GM23338 (cell line): ENCODE measurements around the gene CYB561D1. TPM values are rescaled to one million over a fixed set of nuclear protein-coding genes. Genes with fewer than 3 reads are reported as not detected.

Experiments used
- ATAC-seq: fragments of 200-7000 bp; cut with Tn5 transposase; 3 replicates; pipeline ENCODE4 v1.9.1; 2020
- DNase-seq: peaks from one replicate; pipeline ENCODE4 v3.0.0-alpha.2; 2015; ENCODE audit warnings: low spot score
- H2AFZ ChIP-seq: fragments of 200-600 bp; sonication (generic); 2 replicates; pipeline ENCODE4 v1.8.0; 2016; ENCODE audit warnings: antibody characterized with exemption, mild to moderate bottlenecking, moderate library complexity
- H3F3A ChIP-seq: fragments of 200-600 bp; sonication (generic); replicated peaks from 2 replicates; pipeline ENCODE4 v1.8.0; 2017; ENCODE audit warnings: antibody characterized with exemption, mixed run types, low read depth
- H3K27ac ChIP-seq: fragments of 200-600 bp; sonication (generic); 2 replicates; pipeline ENCODE4 v1.6.1; 2016; ENCODE audit warnings: low read depth
- H3K27me3 ChIP-seq: fragments of 200-600 bp; sonication (generic); 2 replicates; pipeline ENCODE4 v1.8.0; 2016; ENCODE audit warnings: mild to moderate bottlenecking, mixed run types, moderate library complexity; ENCODE audit not compliant: insufficient read depth
- H3K36me3 ChIP-seq: fragments of 200-600 bp; sonication (generic); 2 replicates; pipeline ENCODE4 v1.8.0; 2016; ENCODE audit warnings: mild to moderate bottlenecking; ENCODE audit not compliant: insufficient read depth
- H3K4me1 ChIP-seq: fragments of 200-600 bp; sonication (generic); 2 replicates; pipeline ENCODE4 v1.8.0; 2016; ENCODE audit warnings: mild to moderate bottlenecking, moderate library complexity; ENCODE audit not compliant: insufficient read depth
- H3K4me2 ChIP-seq: fragments of 200-600 bp; sonication (generic); 2 replicates; pipeline ENCODE4 v1.7.1; 2017; ENCODE audit warnings: mixed run types
- H3K4me3 ChIP-seq: fragments of 200-600 bp; sonication (generic); 2 replicates; pipeline ENCODE4 v1.6.1; 2016; ENCODE audit warnings: mixed run types
- H3K79me2 ChIP-seq: fragments of 200-600 bp; sonication (generic); replicated peaks from 2 replicates; pipeline ENCODE4 v1.8.0; 2017; ENCODE audit warnings: mild to moderate bottlenecking; ENCODE audit not compliant: insufficient read depth
- H3K9me2 ChIP-seq: fragments of 200-600 bp; sonication (generic); 2 replicates; pipeline ENCODE4 v1.8.0; 2017; ENCODE audit not compliant: insufficient read depth
- H4K20me1 ChIP-seq: fragments of 200-600 bp; sonication (generic); replicated peaks from 2 replicates; pipeline ENCODE4 v1.8.0; 2017; ENCODE audit warnings: mild to moderate bottlenecking; ENCODE audit not compliant: insufficient read depth
- H3K27ac Mint-ChIP-seq: 2 replicates; pipeline ENCODE4 v1.8.0; 2020; ENCODE audit warnings: inconsistent platforms, mild to moderate bottlenecking, moderate library complexity, mixed read lengths
- H3K27me3 Mint-ChIP-seq: 3 replicates; pipeline ENCODE4 v1.8.0; 2022; ENCODE audit warnings: low read depth, mild to moderate bottlenecking, moderate library complexity, mixed read lengths, inconsistent platforms; ENCODE audit not compliant: insufficient read depth, poor library complexity
- H3K36me3 Mint-ChIP-seq: 3 replicates; pipeline ENCODE4 v1.8.0; 2021; ENCODE audit warnings: low read depth, mild to moderate bottlenecking, inconsistent platforms, moderate library complexity, mixed read lengths
- H3K4me1 Mint-ChIP-seq: 3 replicates; pipeline ENCODE4 v1.8.0; 2020; ENCODE audit warnings: mild to moderate bottlenecking, inconsistent platforms, mixed read lengths
- H3K4me3 Mint-ChIP-seq: 3 replicates; pipeline ENCODE4 v1.8.0; 2021; ENCODE audit warnings: moderate library complexity, mild to moderate bottlenecking, inconsistent platforms, mixed read lengths
- H3K9me3 Mint-ChIP-seq: 3 replicates; pipeline ENCODE4 v1.8.0; 2020; ENCODE audit warnings: moderate library complexity, mild to moderate bottlenecking, inconsistent platforms, mixed read lengths
- CREB1 ChIP-seq: fragments of 250-450 bp; sonication (Bioruptor Pico); IDR thresholded peaks from 2 replicates; pipeline ENCODE4 v1.5.0; 2020; ENCODE audit warnings: low read depth, mild to moderate bottlenecking, moderate library complexity
- ETS1 ChIP-seq: IDR thresholded peaks from 2 replicates; pipeline ENCODE4 v1.6.1; 2016; ENCODE audit warnings: antibody characterized with exemption
- EZH2 ChIP-seq: fragments of 200-600 bp; sonication (generic); IDR thresholded peaks from one replicate; pipeline ENCODE4 v1.8.0; 2017; ENCODE audit warnings: antibody characterized with exemption, mild to moderate bottlenecking, low read depth; ENCODE audit not compliant: unreplicated experiment
- EZH2phosphoT487 ChIP-seq: fragments of 200-600 bp; sonication (generic); IDR thresholded peaks from one replicate; pipeline ENCODE4 v1.8.1; 2018; ENCODE audit warnings: antibody characterized with exemption; ENCODE audit not compliant: unreplicated experiment
- JUNB ChIP-seq: IDR thresholded peaks from one replicate; pipeline ENCODE4 v1.6.1; 2016; ENCODE audit warnings: antibody characterized with exemption; ENCODE audit not compliant: unreplicated experiment
- NANOG ChIP-seq: IDR thresholded peaks from 2 replicates; pipeline ENCODE4 v1.6.1; 2016; ENCODE audit warnings: antibody characterized with exemption, borderline replicate concordance
- POLR2AphosphoS5 ChIP-seq: IDR thresholded peaks from 2 replicates; pipeline ENCODE4 v1.6.1; 2016; ENCODE audit warnings: antibody characterized with exemption, low read depth
- REST ChIP-seq: IDR thresholded peaks from one replicate; pipeline ENCODE4 v1.6.1; 2018; ENCODE audit warnings: antibody characterized with exemption; ENCODE audit not compliant: unreplicated experiment
- STAT1 ChIP-seq: IDR thresholded peaks from one replicate; pipeline ENCODE4 v1.6.1; 2016; ENCODE audit warnings: antibody characterized with exemption; ENCODE audit not compliant: unreplicated experiment
- ZNF331 ChIP-seq: fragments of 250-450 bp; sonication (Bioruptor Pico); IDR thresholded peaks from 2 replicates; pipeline ENCODE4 v1.5.0; 2020; ENCODE audit warnings: low read depth, mild to moderate bottlenecking, moderate library complexity
- polyA plus RNA-seq: library from polyadenylated mRNA; unstranded; fragments of >200 nt; fragmentation: Nextera tagmentation; extraction: Ambion mirVana; gene quantifications from 2 replicates; pipeline ENCODE4 v1.2.1, GENCODE V29; 2016
- total RNA-seq: library from RNA; depleted of rRNA; stranded (reverse); fragments of >200 nt; shearing (Covaris generic); gene quantifications from 2 replicates; pipeline ENCODE4 v1.2.3, GENCODE V29; 2014

CYB561D1 gene
- total and polyA plus RNA-seq, 2 experiments from 2014 or later: 0.95 to 2.7 TPM

GRCh38 chr1:109537450-109538178, 43.7 kb downstream of the CYB561D1 start:
- ATAC-seq (no peak), DNase-seq (no peak)
- Histone ChIP-seq H3K27me3 (no peaks in the 10 kb centered on the region), H3K36me3 (no peaks in the 10 kb centered on the region), H4K20me1 (no peaks in the 10 kb centered on the region), H2AFZ (peak overlapping the region; percentile 89), H3K9me2 (no peaks in the 10 kb centered on the region), H3K4me2 (no peak overlapping the region), H3K79me2 (no peaks in the 10 kb centered on the region), H3K4me1 (peaks cover 3% of the 10 kb centered on the region; the same call in 1 of the 2 replicates), H3K4me3 (no peak overlapping the region), H3F3A (no peaks in the 10 kb centered on the region), H3K27ac (no peak overlapping the region)
- no peak for TF ChIP-seq ZNF331 (CRISPR knock-in tag)
- TF ChIP-seq EZH2: no peak
- no peak for TF ChIP-seq ETS1
- Mint-ChIP-seq H3K9me3 (no peaks in the 10 kb centered on the region), H3K4me1 (peaks cover 6% of the 10 kb centered on the region), H3K27ac (no peak overlapping the region), H3K27me3 (peaks cover 3% of the 10 kb centered on the region), H3K36me3 (no peaks in the 10 kb centered on the region), H3K4me3 (no peak overlapping the region)

- H3K4me3 ChIP-seq: no peak overlapping the region
- DNase-seq: no peak
- H3K36me3 ChIP-seq: no peaks in the 10 kb centered on the region
- no peak overlapping the region for H2AFZ ChIP-seq
- H3K79me2 ChIP-seq: no peaks in the 10 kb centered on the region
- no peak overlapping the region for H3K4me2 ChIP-seq
- H3K4me1 ChIP-seq: no peaks in the 10 kb centered on the region
- Mint-ChIP-seq H3K4me1 (peaks cover 7% of the 10 kb centered on the region), H3K36me3 (no peaks in the 10 kb centered on the region), H3K4me3 (no peak overlapping the region; the same call in 2 of the 3 replicates), H3K9me3 (no peaks in the 10 kb centered on the region), H3K27ac (no peak overlapping the region), H3K27me3 (peaks cover 3% of the 10 kb centered on the region)
- no peaks in the 10 kb centered on the region for H3F3A ChIP-seq
- H3K27me3 ChIP-seq: no peaks in the 10 kb centered on the region
- H3K9me2 ChIP-seq: no peaks in the 10 kb centered on the region
- ATAC-seq: no peak
- no peaks in the 10 kb centered on the region for H4K20me1 ChIP-seq
- no peak overlapping the region for H3K27ac ChIP-seq
- TF ChIP-seq CREB1: no peak
- no peak for TF ChIP-seq JUNB
- TF ChIP-seq EZH2: no peak
- TF ChIP-seq POLR2AphosphoS5: no peak
- TF ChIP-seq NANOG: no peak
- TF ChIP-seq EZH2phosphoT487: no peak
- TF ChIP-seq REST: no peak
- TF ChIP-seq STAT1: no peak
- no peak for TF ChIP-seq ZNF331 (CRISPR knock-in tag)
- no peak for TF ChIP-seq ETS1
Observed at GRCh38 chr1:109538827-109539555, 45.1 kb downstream of the CYB561D1 start.
